Keratinocyte (primary cell): ENCODE measurements around the gene MGMT. TPM values are rescaled to one million over a fixed set of nuclear protein-coding genes. Genes with fewer than 3 reads are reported as not detected.

Experiments used
- DNase-seq: peaks from one replicate; pipeline ENCODE4 v3.0.0-alpha.2; 2011; ENCODE audit warnings: low read depth, missing footprints, low spot score
- FAIRE-seq: peaks from 2 replicates; lab custom pipeline; 2011; peaks lifted over from hg19 to GRCh38; lab: Jason Lieb, UNC
- H2AFZ ChIP-seq: 2 replicates; pipeline ENCODE4 v1.6.0; 2012; ENCODE audit warnings: low read length, control low read depth, inconsistent platforms; ENCODE audit not compliant: control insufficient read depth
- H3K27ac ChIP-seq: 2 replicates; pipeline ENCODE4 v1.5.1; 2011; ENCODE audit warnings: low read length; ENCODE audit not compliant: control insufficient read depth, insufficient read depth
- H3K27me3 ChIP-seq: 3 replicates; pipeline ENCODE4 v1.6.0; 2011; ENCODE audit warnings: low read length; ENCODE audit not compliant: control insufficient read depth, insufficient read depth; ENCODE audit errors: extremely low read depth
- H3K36me3 ChIP-seq, 2 experiments: 2 replicates in 1 of 2; 3 replicates in 1 of 2; pipeline ENCODE4 v1.5.1; 2011; ENCODE audit warnings: low read length in 2 of 2, mild to moderate bottlenecking in 1 of 2; ENCODE audit not compliant: control insufficient read depth in 2 of 2, insufficient read depth in 2 of 2; ENCODE audit errors: extremely low read depth in 1 of 2
- H3K4me1 ChIP-seq: 3 replicates; pipeline ENCODE4 v1.5.1; 2011; ENCODE audit warnings: low read length; ENCODE audit not compliant: control insufficient read depth, insufficient read depth; ENCODE audit errors: extremely low read depth
- H3K4me2 ChIP-seq: 3 replicates; pipeline ENCODE4 v1.6.0; 2011; ENCODE audit warnings: low read depth, low read length; ENCODE audit not compliant: control insufficient read depth, insufficient read depth; ENCODE audit errors: extremely low read depth
- H3K4me3 ChIP-seq, 3 experiments: fragments of 200-600 bp in 1 of 3; sonication (generic) in 1 of 3; 2 replicates in 2 of 3; 3 replicates in 1 of 3; pipeline ENCODE4 v1.5.1; 2011 to 2016; ENCODE audit warnings: low read length in 3 of 3, mild to moderate bottlenecking in 3 of 3, control low read depth in 2 of 3, inconsistent platforms in 1 of 3, low read depth in 1 of 3, mixed read lengths in 1 of 3, mixed run types in 1 of 3, moderate library complexity in 1 of 3; ENCODE audit not compliant: control insufficient read depth in 2 of 3, insufficient read depth in 2 of 3; ENCODE audit errors: extremely low read depth in 1 of 3
- H3K79me2 ChIP-seq: 2 replicates; pipeline ENCODE4 v1.6.0; 2012; ENCODE audit warnings: low read length; ENCODE audit not compliant: control insufficient read depth, insufficient read depth
- H3K9ac ChIP-seq: 3 replicates; pipeline ENCODE4 v1.6.0; 2011; ENCODE audit warnings: low read length; ENCODE audit not compliant: control insufficient read depth, insufficient read depth; ENCODE audit errors: extremely low read depth
- H3K9me1 ChIP-seq: 3 replicates; pipeline ENCODE4 v1.6.0; 2011; ENCODE audit warnings: low read length; ENCODE audit not compliant: control insufficient read depth, insufficient read depth; ENCODE audit errors: extremely low read depth
- H3K9me3 ChIP-seq: 2 replicates; pipeline ENCODE4 v1.5.1; 2012; ENCODE audit warnings: low read depth, low read length; ENCODE audit not compliant: control insufficient read depth
- H4K20me1 ChIP-seq: 3 replicates; pipeline ENCODE4 v1.6.0; 2011; ENCODE audit warnings: low read length; ENCODE audit not compliant: control insufficient read depth, insufficient read depth; ENCODE audit errors: extremely low read depth
- CTCF ChIP-seq, 3 experiments: IDR thresholded peaks in 1 of 3; conservative IDR thresholded peaks in 1 of 3; optimal IDR thresholded peaks in 1 of 3; 2 replicates in 2 of 3; 3 replicates in 1 of 3; pipeline versions ENCODE3 to v1.5.1; 2011; ENCODE audit warnings: low read length in 3 of 3, mild to moderate bottlenecking in 3 of 3, moderate library complexity in 2 of 3, control low read depth in 1 of 3, inconsistent platforms in 1 of 3; ENCODE audit not compliant: insufficient read depth in 2 of 3; ENCODE audit errors: extremely low read depth in 1 of 3
- EZH2 ChIP-seq: IDR thresholded peaks from one replicate; pipeline ENCODE4 v1.6.1; 2012; ENCODE audit warnings: inconsistent platforms, mild to moderate bottlenecking, low read length, moderate library complexity
- dilution Hi-C: fragments of 300-500 bp; cut with MboI; formaldehyde crosslinking; loops from one replicate; pipeline ENCODE4 v1.7.0; 2020; ENCODE audit warnings: low sequenced_read_pairs; ENCODE audit not compliant: extremely low pct_ligation_motif_present
- polyA plus RNA-seq, 5 experiments: library from polyadenylated mRNA; depleted of rRNA in 3 of 5; stranded (reverse) in 3 of 5; stranded (forward) in 1 of 5; unstranded in 1 of 5; fragments of >200 nt; gene quantifications; 1 replicate in 1 of 5; 2 replicates in 3 of 5; 3 replicates in 1 of 5; pipeline versions ENCODE4 v1.2.1 to v1.2.3, GENCODE V29; 2011 to 2012; ENCODE audit warnings: missing spikeins in 2 of 5, low read depth in 1 of 5, low replicate concordance in 1 of 5

The MGMT gene
- polyA plus RNA-seq, 1 donor (not counting 4 experiments of a cell fraction or from before 2014, with no cell fraction given) = 15.2 TPM

- Histone ChIP-seq H3K27ac (no peak overlapping the region), H3K4me2 (no peak overlapping the region), H3K9ac (no peak overlapping the region), H4K20me1 (no peaks in the 10 kb centered on the region), H3K79me2 (no peaks in the 10 kb centered on the region), H3K27me3 (no peaks in the 10 kb centered on the region), H3K9me3 (peaks cover 2% of the 10 kb centered on the region), H3K9me1 (no peaks in the 10 kb centered on the region), H2AFZ (no peak overlapping the region), H3K36me3 (no peaks in the 10 kb centered on the region), H3K4me1 (peaks cover 23% of the 10 kb centered on the region), H3K4me3 (no peak overlapping the region)
- FAIRE-seq (no peak), DNase-seq (no peak)
- dilution Hi-C loops = no loop called here
- TF ChIP-seq EZH2 (no peak), CTCF (optimal IDR thresholded peaks at IDR 0.05 in 1 of 3, IDR thresholded peaks at IDR 0.05 in 1 of 3, conservative IDR thresholded peaks at IDR 0.05 in 1 of 3; ENCODE audit: extremely low read depth in 1 of 3, insufficient read depth in 2 of 3, low read length in 3 of 3) (no peak)
Observed at GRCh38 chr10:129526943-129527342, 59.9 kb downstream of the MGMT start.

- dilution Hi-C loops = no loop called here
- no peak overlapping the region for H3K9ac ChIP-seq
- no peak for FAIRE-seq
Observed at GRCh38 chr10:129528376-129528978, 61.4 kb downstream of the MGMT start.

More at GRCh38 chr10:129528376-129528978, 61.4 kb downstream of the MGMT start:
- Histone ChIP-seq H3K27me3 (no peaks in the 10 kb centered on the region), H3K9me3 (peaks cover 2% of the 10 kb centered on the region), H3K4me3 (no peak overlapping the region), H3K4me2 (no peak overlapping the region), H2AFZ (no peak overlapping the region), H3K27ac (no peak overlapping the region), H3K4me1 (peaks cover 29% of the 10 kb centered on the region), H4K20me1 (no peaks in the 10 kb centered on the region), H3K36me3 (no peaks in the 10 kb centered on the region), H3K9me1 (no peaks in the 10 kb centered on the region), H3K79me2 (peaks cover 2% of the 10 kb centered on the region)
- no peak for TF ChIP-seq EZH2
- no peak for TF ChIP-seq CTCF (optimal IDR thresholded peaks at IDR 0.05 in 1 of 3, IDR thresholded peaks at IDR 0.05 in 1 of 3, conservative IDR thresholded peaks at IDR 0.05 in 1 of 3; ENCODE audit: extremely low read depth in 1 of 3, insufficient read depth in 2 of 3, low read length in 3 of 3)
- DNase-seq = no peak
